ENCODE measurements around the gene SEC22C. TPM values are rescaled to one million over a fixed set of nuclear protein-coding genes. Genes with fewer than 3 reads are reported as not detected.

The SEC22C gene
- total RNA-seq, 1 donor from 2014 or later: 37.0 TPM

DNA sequence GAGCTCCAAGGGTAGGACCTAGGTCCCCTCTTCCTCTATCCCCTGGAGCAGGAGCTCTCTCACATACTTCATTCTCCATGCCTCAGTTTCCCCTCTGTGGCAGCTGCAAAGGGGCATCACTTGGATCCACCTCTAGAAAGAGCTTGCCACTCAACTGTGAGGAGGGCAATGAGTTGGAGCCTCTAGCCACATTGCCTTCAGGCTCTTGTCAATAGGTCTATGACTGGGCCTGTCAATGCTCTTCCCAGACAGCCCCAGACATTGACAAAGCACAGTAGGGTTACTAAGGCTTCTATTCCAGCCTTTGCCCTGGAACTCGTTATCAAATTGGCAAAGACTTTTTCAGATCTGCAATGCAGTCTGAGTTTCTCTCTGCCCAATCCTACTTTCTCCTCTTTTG lies 83.7 kb downstream of the SEC22C start:
- DNase-seq (ENCODE audit: low spot score): no peak

Other genes starting within 250 kb of the SEC22C start
- 0.32 TPM for gene LYZL4, start 171.4 kb downstream of the SEC22C start, total RNA-seq
- 91.7 TPM for gene VIPR1, start 79.3 kb downstream of the SEC22C start, total RNA-seq
- 20.3 TPM for gene SS18L2, start 8.9 kb upstream of the SEC22C start, total RNA-seq
- gene NKTR, start 18.7 kb upstream of the SEC22C start, total RNA-seq: 55.5 TPM
- gene ZBTB47, start 71.7 kb upstream of the SEC22C start, total RNA-seq: 41.2 TPM
- gene KLHL40, start 103.6 kb upstream of the SEC22C start, total RNA-seq: not detected
- gene HHATL, start 120.8 kb upstream of the SEC22C start, total RNA-seq: 0.35 TPM
- 1.4 TPM for gene CCDC13, start 191.3 kb upstream of the SEC22C start, total RNA-seq
- 96.7 TPM for gene HIGD1A, start 222.5 kb upstream of the SEC22C start, total RNA-seq
- 5.0 TPM for gene ACKR2, start 227.5 kb upstream of the SEC22C start, total RNA-seq

All from mucosa of gallbladder (tissue), 1 donor.